GM19351 (cell line): Measurements from ENCODE around the gene TMC7.

Source experiments
- ATAC-seq: cut with Tn5 transposase; IDR thresholded peaks from one replicate; pipeline ENCODE4 v1.9.1; 2021; ENCODE audit warnings: mild to moderate bottlenecking, moderate library complexity; ENCODE audit not compliant: unreplicated experiment

The TMC7 gene

DNA sequence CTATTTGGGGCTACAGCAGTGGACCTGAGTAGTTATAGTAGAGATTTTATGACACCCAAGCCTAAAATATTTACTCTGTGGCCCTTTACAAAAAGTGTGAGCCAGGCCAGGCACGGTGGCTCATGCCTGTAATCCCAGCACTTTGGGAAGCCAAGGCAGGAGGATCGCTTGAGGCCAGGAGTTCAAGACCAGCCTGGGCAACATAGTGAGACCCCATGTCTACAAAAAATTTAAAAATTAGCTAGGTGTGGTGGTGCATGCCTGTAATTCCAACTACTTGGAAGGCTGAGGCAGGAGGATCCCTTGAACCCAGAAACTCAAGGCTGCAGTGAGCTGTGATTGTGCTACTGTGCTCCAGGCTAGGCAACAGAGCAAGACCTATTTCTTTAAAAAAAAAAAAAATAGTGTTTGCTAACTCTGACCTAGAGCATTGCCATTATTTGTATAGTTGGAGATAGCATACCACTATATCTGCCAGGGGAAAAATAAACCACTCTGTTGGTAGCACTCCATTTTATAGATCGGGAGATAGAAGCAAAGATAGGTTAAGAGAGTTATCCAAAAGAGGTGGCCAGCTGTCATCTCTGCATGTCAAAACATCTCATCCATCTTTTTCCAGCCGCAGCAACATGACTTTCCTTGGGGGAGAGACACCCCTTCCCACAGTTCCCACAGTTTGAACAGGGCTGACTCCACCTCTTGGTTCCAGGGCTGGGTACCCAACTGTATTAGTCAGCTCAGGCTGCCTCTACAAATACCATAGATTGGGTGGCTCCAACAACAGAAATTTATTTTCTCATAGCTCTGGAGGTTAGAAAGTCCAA is 127.0 kb downstream of the TMC7 start:
- ATAC-seq, result no peak

DNA sequence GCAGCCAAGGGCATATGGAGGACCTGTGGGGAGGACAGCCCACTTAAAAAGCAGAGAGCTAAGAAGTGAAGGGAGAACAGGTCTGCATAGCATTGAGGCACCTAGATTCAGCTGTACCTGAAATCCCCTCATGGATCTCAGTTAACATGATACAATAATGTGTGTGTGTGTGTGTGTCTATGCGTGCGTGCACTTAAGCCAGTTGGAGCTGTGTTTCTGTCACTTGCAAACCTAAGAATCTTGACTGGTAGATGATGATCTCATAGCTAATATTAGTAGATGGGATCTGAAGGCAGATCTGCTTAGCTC is 128.3 kb downstream of the TMC7 start:
- no peak for ATAC-seq
